Sigmoid colon (tissue), 4 donors: ENCODE results near the gene UBE2N.

Experiments
- POLR2A ChIP-seq, 2 donors: fragments of 450-650 bp; IDR thresholded peaks; one replicate each; pipeline ENCODE4 v1.6.1; 2016; ENCODE audit warnings: antibody characterized with exemption in 2 of 2, mild to moderate bottlenecking in 2 of 2, moderate library complexity in 2 of 2
- POLR2AphosphoS5 ChIP-seq, 4 donors: sonication (generic); formaldehyde crosslinking; IDR thresholded peaks; one replicate each; pipeline ENCODE4 v1.6.1; 2017; ENCODE audit warnings: antibody characterized with exemption in 4 of 4

DNA sequence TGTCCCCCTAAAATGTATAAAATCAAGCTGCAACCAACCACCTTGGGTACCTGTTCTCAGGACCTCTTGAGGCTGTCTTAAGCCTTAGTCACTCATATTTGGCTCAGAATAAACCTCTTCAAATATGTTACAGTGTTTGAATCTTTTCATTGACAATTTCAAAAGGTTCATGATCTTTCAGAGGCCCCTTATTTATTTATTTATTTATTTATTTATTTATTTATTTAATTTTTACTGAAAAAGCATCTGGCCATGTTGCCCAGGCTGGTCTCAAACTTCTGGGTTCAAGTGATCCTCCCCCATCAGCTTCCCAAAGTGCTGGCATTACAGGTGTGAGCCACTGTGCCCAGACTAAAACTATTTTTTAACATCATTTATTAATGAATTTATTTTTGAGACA lies 72.2 kb downstream of the UBE2N start:
- TF ChIP-seq POLR2AphosphoS5 (IDR thresholded peaks at IDR 0.05) (no peak), POLR2A (IDR thresholded peaks at IDR 0.05) (no peak)
